NCI-H460 (cell line): ENCODE data around the gene HIPK2. TPM values are rescaled to one million over a fixed set of nuclear protein-coding genes. Genes with fewer than 3 reads are reported as not detected.

Source experiments
- DNase-seq: peaks from one replicate; pipeline ENCODE4 v3.0.0-alpha.2; 2016; ENCODE audit warnings: low read depth; ENCODE audit errors: extremely low read depth
- total RNA-seq: library from RNA; depleted of rRNA; stranded (reverse); fragments of >200 nt; shearing (Covaris generic); gene quantifications from 2 replicates; pipeline ENCODE4 v1.2.3, GENCODE V29; 2014

The HIPK2 gene
- total RNA-seq, 1 experiment from 2014 or later: 20.6 TPM

DNA sequence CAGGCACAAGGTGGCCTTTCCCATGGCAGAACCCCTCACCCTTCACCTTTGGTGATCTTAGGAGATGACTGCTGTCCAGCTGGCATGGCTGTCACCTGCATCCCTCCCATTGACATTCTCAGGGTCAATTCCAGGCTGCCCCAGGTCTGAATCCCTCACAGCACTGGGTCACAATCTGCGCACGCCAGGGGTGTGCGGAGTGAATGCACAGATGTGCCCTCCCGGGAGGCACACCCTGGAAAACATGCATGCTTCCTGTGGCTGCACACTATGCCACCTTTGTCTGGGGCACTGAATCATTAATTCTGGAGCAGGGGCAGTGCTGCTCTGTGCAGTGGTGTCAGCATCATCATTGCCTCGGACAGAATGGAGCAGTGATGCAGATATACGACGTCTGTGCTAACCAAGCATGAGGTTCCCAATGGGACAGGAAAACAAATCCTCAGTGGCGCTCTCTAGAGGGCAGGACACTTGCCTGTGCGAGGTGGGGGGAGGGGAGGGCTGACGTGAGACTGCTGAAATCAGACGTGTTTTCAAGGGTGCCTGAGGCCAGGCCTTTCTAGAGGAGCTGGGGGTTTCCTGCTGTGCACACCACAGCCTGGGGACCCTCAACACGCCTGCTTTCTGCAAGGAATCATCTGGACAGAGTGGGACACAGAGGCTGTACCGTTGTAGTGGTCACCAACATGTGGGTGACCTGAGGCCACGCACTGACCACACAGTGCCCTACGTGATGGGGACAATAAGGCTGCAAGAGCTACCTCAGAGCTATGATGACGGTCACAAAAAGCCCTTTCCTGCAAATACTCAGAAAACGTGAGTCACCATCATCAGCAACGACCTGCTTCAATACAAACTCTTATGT is 77.9 kb downstream of the HIPK2 start:
- DNase-seq: no peak

GRCh38 chr7:139698844-139699243 is 79.0 kb downstream of the HIPK2 start:
- DNase-seq: no peak

DNA sequence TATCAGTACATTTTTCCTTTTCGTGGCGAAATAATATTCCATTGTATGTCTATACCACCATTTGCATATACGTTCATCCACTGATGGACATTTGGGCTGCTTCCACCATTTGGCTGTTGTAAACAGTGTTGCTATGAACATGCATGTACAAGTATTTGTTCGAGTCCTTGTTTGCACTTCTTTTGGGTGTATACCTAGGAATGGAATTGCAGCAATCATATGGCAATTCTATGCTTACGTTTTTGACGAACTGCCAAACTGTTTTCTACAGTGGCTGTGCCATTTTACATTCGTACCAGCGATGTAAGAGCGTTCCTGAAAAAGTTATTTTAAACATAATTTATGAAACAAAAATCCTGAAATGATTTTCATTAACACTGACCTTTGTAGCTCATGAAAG is 79.5 kb downstream of the HIPK2 start:
- no peak for DNase-seq

- DNase-seq: no peak
These were observed 80.7 kb downstream of the HIPK2 start for GRCh38 chr7:139697056-139697455.

DNA sequence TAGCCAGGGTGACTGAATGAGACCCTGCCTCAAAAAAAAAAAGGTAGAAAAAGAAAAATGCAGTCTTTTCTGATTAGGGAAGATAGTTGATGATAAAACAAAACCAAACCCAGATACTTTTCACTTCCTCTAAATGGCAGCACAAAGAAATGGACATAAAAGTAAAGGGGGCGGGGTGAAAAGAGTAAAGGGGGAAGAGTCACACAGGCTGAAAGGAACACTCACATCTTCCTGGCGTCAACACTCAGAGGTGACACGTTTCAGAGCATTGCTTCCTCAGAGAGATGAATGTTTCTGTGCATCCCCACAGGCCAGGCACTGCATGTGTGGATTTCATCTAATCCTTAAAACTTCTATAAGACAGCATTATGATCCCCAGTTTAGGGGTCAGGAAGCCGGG is 81.2 kb downstream of the HIPK2 start:
- DNase-seq: no peak

DNA sequence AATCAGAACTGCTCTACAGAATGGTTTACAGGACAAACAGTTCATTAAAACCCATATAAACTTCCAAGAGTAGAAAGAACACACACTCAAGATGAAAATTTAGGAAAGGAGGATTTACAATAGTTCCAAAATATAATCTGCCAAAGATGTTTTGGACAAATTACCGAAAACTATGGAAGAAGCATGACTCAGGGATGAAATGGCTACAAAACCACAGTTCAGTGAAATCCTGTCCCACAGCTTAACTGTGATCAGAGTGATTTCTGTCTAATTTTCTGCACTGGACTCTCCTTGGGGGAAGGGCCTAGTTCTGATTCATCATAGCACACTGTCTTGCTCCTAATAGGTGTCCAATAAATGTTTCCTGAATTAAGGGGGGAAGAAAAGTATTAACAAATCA is 82.2 kb downstream of the HIPK2 start:
- no peak for DNase-seq

GRCh38 chr7:139695051-139695450 is 82.7 kb downstream of the HIPK2 start:
- no peak for DNase-seq

- no peak for DNase-seq
These were observed 83.5 kb downstream of the HIPK2 start for GRCh38 chr7:139694389-139694676.

DNA sequence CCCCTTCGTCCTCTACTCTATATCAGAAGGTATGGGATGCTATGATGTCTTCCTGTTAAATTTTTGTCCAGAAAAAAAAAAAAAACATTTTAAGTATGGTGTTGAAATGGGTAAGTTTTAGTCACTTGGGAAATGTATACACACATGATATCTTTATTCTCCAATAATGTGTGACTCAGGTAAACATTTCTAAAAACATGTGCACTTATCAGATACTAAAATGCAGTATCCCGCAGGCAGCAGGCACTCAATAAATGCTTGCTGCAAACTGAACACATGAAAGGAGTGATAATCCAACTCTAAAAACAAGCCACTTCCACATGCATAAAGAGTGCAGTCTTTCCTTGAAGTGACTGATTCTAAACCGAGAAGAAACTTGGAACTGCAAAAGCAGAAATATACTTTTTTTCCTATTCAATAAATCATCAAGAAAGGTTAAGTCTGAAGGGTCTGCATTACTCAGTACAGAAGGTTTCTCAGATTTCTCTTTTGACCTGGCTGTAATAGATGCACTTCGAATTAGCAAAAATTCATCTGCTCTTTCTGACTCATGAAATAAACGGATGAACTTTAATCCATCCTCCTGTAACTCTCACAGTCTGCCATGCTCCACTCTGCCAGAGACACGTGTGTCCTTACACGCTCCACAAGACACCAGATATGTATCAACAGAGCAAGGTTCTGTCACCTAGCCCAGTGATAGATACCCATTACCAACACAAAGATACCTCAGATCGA is 84.0 kb downstream of the HIPK2 start:
- DNase-seq: no peak

GRCh38 chr7:139692723-139693122 is 85.1 kb downstream of the HIPK2 start:
- peak; percentile 46 for DNase-seq

- no peak for DNase-seq
These were observed 86.5 kb downstream of the HIPK2 start for GRCh38 chr7:139691253-139691781.

DNA sequence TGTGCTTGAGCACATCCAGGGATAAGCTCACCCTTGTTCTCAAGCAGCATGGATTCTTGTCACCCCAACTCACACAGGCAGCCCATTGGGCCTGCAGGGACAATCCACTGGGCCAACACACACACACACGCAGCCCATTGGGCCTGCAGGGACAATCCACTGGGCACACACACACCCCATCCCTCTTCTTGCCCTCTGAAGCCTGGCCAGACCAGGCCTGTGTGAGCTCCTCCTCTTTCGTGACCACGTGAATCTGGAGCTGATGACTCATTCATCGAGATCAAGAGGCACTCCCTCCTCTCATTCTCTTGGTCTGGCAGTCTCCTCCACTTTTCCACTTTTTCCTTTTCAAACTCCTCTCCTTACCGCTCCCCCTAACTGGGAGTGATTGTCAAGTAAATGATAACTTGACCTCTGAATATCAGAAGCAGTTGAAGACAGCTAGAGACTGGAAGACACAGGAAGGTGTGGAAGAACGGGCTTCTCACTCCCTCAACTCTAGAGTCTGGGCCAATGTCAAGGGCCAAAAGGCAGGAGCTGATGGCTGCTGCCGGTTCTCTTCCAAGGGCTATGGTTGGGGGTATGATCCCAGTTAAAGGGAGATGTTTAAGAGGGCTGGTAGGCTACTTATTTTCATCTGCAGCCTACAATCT is 89.7 kb downstream of the HIPK2 start:
- DNase-seq: no peak

GRCh38 chr7:139687211-139687954 is 90.4 kb downstream of the HIPK2 start:
- DNase-seq: no peak

GRCh38 chr7:139683137-139683921 is 94.5 kb downstream of the HIPK2 start:
- DNase-seq: no peak

- no peak for DNase-seq
These were observed 95.4 kb downstream of the HIPK2 start for GRCh38 chr7:139682136-139683013.

DNA sequence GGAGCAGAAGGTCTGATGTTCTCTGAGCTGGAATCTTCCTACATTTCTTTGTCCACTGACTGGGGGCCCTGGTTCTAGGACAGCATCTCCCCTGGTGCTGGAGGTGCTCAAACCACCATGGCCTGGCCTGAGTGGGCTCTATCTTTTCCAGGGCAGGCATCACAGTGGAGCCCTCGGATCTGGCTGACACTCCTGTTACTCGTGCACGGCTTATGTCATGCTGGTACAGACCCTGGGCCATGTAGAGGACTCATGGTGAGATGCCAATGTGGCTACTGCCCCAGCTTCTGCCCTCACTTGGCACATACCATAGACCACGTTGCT is 96.0 kb downstream of the HIPK2 start:
- no peak for DNase-seq

GRCh38 chr7:139681463-139681755 is 96.4 kb downstream of the HIPK2 start:
- no peak for DNase-seq

GRCh38 chr7:139680676-139681462 is 96.9 kb downstream of the HIPK2 start:
- peak; percentile 82 for DNase-seq
